Measurements from ENCODE around the gene OXER1.

Gene OXER1

DNA sequence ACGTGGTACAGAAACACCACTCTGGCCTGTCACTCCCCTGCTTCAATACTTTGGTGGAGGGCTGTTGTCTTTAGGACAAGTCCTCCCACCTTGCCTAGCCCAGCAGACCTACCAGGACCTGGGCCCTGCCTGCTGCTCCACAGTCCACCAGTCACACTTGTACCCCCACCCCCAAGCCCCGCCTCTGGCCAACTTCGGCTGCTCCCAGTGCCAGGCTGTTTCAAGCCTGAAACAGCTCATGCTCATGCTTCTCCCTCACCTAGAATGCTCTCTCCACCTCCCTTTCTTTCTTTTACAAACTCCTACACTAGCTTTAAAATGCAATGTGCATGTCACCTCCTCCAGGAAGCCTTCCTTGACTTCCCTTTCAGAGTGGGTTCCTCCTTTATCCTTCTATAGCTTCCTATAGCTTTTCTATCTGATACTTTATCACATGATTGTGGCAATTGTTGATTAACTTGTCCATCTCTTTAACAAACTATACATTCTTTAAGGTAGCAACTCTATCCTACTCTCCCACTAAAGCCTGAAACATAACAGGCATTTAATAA is 4.8 kb upstream of the OXER1 start:
- no peak for DNase-seq

DNA sequence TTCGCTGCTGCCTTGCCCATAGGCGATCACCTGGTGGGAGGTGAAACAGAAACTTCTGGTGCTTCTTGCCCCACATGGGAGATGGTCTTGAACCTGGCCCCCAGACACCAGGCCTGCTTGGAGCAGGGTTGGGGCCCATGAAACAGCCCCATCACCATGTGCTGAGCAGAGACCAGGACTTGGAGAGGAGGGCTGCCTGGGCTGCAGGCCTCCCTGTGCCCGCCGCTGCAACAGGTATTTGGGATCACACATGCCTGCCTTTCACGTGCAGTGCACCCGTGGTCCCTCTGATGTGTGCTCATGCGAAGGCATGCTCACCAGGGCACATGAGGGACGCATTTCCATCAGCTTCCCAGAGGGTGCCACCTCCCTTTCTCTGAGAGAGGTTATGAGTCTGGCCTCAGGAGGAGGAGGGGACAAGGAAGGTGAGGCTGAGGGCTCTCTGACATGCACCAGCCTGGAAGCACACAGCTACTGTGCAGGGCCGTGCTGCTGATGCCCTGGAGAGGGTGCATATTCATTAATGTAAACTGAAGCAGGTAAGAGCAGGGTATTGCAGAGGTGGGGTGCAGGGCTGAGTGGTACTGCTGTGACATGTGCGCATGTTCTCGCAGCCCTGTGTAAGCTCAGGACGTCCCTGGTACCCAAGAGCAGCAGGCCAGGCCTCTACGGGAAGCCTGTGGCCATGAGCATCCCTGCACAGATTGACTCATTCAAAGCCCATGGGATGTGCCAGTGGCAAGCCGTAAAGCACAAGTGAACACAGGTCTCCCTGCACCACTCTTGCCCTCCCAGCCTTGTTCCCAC is 4.2 kb upstream of the OXER1 start:
- DNase-seq = no peak

DNA sequence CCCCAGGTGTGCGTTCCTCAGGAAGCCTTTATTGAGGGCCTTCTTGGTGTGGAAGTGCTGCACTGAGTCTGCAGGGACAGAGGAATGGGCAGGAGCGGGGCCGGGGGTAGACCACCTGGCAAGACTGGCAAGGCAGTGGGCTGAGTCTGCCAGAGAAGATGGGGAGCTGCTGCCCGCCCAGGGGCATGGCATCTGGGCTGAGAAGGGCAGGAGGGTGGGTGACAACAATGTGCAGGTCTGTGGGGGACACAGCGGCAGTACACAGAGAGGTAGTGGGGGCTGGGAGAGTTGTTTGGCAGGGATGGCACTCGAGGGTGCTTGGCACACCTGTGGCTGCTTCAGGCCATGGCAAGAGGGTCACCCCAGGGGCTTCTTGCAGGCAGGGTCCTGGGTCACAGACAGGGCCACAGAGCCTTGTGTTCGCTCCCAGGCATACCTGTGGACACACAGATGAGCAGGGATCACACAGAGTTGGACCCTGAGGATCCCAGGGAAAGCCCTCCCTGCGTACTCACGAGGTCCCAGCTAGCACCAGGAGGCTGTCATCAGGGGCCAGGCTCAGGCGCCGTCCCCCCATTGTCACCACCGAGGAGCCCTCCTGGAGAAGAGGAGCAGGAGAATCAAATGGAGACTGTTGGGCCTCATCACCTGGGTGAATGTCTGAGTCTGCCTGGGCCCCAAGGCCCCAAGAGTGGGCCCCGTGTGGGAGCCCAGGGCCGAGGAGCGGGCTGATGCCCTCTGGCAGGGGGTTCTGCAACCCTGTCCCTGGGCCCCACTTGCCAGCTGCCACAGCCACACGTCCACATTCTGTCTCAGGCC is 3.4 kb upstream of the OXER1 start:
- DNase-seq = no peak

DNA sequence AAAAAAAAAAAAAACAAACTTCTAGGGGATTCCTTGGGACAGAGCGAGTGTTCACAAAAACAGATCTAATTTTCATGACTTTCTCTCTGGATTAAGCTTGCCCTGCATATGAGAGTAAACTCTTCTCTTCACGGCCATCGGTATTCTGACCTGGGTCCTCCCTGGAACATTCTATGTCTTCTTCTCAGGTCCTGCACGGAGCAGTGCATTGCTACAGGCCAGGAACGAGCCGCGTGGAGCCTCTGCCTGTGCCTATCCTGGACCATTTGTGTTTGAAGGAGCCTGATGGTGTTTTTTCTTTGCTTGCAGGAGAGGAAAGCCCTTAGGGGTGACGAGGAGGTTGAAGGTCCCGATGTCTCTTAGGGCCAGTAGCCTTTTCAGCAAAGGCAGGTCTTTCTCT is 1.8 kb upstream of the OXER1 start:
- DNase-seq = no peak

DNA sequence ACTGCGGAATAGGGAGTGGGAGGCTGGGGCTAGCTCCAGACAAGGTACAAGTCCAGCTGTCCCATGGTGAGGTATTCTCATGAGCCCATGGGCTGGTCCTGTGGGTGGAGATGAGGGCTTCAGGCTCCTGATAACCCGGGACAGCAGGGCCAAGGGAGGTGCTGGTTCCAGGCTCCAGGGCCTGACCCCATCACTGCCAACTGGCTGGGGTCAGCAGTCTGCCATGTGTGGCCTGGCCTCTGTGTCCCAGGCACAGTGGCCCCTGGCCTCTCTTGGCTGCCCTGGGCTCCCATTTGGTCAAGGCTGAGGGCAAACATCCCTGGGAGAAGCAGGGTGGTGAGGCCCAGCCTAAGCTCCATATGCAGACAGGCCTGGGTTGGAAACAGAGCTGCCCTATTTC is 966 bp upstream of the OXER1 start:
- no peak for DNase-seq

DNA sequence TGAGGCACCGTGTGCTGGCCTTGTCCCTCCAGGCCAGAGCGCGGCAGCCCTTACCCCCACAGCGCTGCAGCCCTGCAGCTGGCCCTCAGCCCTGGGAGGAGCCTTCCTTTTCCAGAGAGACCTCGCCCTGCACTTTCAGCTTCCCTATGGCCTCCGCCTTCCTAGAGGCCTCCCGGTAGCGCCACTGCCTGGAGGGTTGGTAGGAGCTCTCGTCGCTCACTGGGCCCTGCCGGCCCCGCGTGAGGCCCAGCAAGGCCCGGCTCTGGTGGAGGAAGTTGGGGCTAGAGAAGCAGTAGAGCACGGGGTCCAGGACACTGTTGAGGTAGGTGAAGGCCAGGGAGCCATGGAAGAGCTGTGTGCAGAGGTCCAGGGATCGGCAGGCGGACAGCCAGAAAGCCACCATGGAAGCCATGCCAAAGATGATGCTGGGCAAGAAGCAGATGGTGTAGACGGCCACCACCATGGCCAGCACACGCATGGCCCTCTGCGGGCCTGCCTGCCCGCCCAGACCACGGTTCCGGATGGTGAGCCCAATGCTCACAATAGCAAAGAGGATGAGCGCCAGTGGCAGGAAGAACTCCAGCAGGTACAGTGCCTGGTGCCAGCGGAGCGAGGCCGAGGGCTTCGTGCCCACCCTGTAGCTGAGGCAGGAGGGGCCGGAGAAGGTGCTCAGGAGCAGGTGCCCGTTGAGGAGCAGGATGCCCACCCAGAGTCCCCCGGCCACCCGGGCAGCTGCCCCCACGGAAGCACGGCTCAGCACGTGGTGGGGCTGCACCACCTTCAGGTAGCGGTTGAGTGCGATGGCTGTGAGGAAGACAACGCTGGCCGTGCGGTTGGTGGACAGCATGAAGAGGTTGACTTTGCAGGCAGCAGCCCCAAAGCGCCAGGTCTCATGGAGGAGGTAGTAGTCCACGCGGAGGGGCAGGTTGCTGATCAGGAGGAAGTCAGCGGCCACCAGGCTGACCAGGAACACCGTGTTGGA is 821 bp downstream of the OXER1 start:
- no peak for DNase-seq

DNA sequence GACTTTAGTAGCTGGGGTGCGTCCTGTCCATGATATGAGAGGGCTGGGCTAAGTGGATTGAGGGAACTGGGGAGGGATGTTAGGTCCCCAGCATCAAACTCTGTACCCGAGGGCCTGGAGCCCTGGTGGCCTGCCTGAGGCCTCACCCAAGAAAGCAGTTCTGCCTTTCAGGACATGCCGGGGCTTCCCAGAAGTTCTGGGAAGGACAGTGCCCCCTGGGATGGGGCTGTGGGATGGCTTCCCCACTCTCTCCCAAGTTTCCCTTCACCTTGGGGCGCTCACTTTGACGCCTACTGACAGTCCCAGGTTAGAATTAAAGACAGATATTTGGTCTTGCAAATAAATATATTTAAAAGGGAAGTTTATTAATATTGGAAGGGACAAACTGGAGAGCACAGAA is 1.8 kb downstream of the OXER1 start:
- no peak for DNase-seq

DNA sequence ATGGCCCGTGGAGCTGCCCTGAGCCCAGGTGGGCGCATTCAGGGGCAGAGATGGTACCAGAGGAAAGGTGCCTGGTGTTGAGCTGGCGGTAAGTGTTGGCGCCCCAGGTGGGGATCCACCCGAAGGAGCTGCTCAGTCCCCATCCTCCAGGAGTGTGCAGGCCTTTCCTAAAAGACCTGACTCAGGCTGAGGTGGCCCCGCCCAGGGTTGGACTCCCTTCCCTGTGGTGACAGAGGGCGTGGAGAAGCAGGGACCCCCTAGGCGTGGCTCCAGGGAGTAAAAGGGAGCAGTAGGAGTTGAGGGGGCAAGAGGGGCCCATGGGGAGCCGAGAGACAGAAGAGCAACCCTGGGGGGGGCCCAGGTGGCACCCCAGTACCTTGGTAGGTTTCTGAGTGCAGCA is 2.4 kb downstream of the OXER1 start:
- DNase-seq = no peak

DNA sequence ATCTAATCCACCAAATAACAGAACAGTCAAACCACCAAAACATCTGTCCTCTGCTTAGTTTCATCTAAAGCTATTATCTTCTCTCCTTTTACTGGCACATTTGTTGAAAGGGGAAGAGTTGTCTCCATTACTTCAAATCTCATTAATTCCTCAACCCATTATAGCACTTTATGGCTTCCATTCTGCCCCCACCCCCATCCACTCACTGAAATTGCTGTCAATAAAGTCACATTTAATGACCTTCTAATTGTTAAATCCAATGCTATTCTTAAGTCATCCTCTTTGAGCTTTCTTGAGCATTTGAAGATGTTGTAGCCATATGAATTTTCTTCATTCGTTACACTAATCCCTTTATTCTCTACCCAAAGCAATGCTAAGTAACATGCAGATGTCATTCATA is 5.2 kb downstream of the OXER1 start:
- no peak for DNase-seq

DNA sequence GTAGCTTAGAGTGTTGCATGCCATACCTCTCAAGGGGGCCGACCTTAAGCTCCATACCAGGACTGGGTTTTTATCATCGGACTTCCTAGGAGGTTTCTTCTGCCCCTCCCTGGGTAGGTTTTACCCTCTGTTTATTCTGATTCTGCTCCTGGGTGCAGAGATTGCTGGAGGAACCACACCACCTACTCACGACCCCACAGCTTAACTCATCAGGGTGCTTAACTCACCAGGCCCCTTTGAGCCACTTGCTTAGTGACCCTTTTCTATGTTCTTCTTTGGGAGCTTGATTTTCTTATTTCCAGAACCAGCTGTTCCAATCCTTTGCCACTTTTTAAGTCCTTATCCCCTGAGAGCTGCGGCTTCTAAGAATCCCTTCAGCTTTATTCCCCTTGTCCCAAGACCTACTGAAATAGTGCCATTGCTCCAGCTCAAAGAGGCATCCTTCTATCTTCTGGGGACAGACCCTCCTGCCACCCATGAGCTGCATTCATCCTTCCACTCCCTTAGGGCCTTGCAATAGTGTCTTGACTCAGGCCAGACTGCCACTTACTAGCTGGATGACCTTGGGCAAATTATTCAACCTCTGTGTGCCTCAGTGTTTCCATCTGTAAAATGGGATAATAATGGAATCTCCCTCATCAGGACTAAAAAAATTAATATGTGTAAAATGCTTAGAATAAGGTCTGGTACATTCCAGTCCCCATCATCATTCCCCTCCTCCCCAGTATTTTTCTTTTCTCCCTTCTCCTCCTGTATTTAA is 5.8 kb downstream of the OXER1 start:
- no peak for DNase-seq

DNA sequence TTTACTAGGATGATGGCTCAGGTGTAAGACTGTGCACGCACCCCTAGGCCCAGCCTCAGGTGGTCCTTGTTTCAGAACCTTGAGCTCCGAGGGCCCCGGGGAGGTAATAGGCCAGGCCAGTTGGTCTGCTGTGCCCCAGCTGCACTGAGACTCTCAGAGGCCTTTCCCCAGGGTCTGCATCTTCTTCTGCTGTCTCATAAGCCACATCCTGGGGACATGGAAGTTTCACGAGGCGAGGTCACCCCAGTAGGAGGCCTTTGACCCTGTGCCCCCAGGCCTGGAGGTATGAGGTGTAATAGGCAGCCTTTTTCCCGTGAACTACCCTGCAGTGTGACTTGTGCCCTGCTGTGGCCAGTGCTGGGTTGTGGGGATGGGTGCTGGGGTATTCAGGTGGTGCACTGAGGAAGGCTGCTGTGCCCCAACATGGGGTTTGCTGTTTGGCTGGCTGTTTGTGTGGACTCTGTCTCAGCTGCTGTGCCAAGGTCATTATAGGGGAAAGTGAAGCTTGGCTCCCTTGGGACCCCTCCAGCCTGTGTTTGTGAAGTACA is 6.9 kb downstream of the OXER1 start:
- no peak for DNase-seq

DNA sequence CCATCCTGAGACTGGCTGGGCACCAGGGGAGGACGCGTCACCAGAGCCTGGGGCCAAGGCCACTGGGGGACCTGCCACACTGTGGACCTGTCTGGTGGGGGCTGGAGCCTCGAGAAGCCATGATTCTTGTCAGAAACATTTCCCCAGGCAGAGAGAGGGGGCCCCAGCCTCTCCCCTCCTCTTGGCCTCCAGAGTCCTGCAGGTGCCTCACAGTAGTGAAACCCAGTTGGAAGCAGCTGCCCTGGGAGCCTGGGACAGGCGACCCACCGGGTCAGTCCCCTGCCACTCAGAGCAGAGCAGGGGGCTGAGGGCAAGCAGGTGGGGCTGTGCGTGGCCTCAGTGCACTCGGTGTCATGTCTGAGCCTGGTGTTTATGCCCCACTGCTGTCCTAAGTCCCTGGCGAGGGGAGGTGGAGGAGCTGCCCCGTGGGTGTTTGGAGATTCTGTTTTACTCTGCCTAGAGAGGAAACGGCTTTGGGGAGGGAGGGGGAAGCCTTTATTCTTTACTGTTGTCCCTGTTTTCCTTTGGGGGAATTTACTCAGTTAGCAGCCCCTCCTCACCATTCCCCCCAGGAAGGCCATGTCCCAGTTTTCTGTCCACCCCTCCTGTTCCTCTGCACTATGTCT is 7.7 kb downstream of the OXER1 start:
- no peak for DNase-seq

DNA sequence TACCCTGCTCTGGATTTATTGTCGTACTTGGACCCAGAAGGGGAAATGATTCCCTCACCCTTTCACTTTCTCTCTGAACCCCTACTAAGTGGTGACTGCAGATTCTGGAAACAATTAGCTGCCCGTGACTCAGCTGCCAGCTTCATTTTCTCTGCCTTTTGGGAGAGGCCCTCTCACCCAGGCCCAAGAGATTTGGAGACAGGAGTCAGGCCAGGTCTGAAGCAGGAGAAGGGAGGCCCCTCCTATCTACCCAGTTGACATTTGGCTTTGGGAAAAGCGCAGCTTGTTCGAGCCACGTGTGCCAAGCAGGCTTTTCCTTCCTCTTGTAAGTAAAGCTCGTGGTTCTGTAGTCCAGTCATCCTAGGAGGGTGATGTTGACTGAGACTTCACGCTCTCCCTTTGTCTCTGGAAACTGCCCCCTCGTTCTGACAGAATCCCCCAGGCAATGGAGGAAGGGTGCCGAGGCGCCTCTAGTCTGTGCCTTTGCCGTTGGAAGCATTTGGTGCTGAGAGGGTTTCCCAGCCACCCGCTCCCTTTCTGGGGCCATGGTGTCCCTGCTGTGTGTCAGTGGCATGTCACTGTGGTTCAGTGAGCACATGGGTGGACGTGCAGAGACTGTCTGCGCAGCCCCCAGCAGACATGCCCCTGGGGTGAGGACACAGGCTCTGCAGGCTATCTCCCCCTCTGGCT is 8.6 kb downstream of the OXER1 start:
- DNase-seq = no peak

DNA sequence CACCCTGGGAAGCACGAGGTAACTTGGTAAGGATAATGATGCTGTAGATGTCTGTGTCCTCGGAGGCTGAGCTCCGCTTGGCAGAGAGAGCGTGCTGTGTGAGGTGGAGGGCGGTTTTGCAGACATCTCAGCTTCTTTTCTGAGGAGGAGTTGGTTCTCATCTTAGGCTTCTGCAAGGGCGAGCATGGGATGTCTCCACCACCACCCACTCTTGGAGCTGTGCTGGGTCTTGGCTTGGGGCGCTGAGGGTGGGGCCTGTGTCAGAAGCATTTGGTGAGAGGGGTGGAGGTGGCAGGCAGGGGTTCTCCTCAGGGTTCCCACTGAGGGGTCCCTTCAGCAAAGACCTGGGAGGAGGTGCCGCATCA is 9.2 kb downstream of the OXER1 start:
- no peak for DNase-seq

DNA sequence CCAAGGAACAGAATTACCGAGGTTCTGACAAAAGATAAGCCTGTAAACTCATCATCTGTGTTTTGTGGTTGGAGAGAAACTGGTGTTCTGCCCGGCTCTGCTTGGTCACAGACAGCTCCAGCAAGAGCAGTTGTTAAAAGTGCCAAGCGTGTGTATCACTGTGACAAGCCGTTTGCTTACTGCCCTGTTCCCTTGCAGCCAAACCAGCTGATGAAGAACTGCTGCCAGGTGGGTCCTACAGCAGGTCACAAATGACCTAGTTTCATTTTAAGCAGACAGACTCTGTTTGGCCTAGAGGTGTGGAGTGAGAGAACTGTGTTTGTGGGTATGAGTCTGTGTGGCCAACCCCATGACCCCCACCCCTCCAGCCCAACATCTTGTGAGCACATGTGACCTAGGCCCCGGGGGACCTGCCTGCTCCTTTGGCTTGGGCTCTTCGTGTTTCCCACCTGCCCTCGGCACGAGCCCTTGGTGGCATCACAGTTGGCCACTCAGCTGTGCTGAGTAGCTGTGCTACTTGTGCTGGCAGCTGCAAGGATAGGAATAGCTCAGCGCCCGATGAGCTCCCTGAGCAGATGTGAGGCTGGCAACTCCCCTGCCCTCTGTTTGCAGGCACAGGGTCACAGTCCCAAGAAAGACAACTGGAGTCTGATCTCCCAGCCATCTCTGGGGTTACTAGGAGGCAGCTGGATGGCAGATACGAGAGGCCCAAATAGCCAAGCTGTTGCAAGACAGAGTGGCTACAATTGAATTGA is 9.7 kb downstream of the OXER1 start:
- no peak for DNase-seq

DNA sequence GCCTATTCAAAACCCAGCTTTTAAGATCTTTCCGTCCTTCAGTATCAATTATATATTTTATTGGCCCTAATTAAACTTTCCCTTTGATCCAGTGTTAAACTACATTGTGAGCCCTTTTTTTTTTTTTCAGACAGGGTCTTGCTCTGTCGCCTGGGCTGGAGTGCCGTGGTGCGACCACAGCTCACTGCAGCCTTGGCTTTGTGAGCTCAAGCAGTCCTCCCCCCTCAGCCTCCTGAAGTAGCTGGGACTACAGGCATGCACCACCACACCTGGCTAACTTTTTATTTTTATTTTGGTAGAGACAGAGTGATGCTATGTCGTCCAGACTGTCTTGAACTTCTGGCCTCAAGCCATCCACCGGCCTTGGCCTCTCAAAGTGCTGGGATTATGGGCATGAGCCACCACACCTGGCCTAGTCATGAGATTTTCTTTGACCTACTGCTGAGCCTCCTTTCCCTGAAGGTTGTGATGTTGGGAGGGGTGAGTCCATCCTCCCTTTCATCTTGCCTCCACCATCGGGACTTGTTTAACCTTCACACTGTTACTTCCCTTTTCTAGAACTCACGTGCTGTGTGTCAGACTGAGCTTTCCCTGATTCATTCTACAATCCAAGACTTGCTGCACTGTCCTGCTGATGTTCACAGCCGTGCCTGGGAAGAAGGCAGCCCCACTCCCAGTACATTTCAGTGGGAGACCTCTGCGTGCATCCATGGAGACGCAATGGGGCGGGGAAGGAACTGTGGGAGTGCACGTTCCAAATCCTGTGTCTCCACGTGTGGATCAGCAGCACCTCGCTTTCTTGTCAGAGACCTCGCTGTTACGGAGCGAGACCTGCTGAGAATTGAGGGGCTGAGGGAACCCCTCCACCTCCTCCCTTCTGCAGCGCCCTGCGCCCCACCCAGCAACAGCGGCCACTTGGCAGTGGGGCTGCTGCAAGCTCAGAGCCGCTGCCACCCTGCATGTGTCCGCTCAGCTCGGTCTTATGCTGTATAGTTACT is 10.8 kb downstream of the OXER1 start:
- DNase-seq = no peak

DNA sequence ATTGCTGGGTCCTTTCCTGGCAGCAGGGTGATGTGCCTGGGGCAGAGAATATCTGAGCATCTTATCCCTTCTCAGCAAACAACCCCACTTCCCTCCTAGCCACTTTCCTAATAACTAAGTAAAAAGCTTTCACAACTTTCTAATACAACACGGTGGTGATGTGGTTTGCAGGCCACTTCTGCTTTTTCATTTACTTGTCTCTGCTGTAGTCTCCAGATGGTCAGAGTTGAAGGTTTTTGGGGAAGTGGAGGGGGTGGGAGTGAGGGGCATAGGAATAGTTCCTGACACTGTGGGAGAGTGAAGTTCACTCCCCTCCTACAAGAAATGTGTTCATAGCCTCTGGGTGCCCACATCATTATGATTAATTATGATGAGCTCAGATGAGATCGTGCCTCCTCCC is 11.6 kb downstream of the OXER1 start:
- no peak for DNase-seq

DNA sequence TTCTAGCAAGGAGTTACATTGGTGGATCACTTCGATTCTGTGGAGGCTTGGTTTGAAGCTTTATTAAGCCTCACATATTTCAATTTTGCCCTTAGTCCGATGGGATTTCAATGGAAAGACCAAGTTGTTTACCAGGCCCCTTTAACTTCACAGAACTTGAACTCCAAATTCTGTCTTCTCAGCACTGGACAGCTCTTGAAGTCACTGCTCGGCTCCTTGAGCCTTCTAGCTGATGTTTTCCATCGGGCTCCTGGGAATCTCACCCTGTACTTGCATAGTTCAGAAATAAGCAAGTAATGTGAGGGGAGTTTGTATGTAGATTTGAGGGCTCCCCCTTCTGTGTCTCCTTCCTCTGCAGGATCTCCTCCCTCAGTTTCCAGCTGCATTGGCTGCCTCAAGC is 15.1 kb downstream of the OXER1 start:
- DNase-seq = no peak

DNA sequence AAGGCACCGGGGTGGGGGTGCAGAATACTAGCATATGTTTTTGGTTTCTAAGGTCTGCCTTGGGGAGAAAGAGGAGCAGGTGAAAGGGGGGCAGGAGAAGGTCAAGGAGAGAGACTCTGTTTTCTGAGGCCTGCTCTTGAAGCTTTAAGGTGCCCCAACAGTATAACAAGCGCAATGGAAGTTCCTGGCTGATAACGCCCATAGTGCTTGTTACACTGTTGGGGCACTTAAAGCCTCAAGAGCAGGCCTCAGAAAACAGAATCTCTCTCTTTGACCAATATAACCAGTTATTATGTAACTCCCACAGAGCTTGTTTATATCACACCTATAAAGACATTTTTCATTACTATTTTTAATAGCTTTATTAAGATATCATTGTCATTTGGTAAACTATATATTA is 16.5 kb downstream of the OXER1 start:
- no peak for DNase-seq

All from DMS153 (cell line).